ENCODE measurements around the gene EPN3.

Gene EPN3

DNA sequence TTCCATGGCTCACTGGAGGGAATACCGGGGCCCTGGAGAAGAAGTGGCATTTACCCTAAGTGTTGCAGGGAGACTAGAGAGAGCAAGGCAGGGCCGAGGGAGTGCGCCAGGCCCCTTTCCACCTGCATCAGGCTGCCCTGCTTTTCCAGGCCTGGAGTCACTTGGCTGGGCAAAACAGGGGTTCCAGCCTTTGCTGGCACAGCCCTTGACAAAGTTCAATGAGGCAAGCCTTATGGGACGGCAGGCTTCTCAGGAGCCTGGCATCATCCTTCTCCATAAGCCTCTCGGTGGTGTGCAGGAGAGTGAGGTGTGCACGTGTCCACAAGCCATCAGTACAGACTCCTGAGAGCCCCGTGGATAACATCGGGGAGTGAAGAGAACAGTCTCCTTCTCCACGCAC, 55.0 kb downstream of the EPN3 start:
- DNase-seq (ENCODE audit: low read depth, low spot score): no peak

GRCh38 chr17:50588391-50589049, 56.0 kb downstream of the EPN3 start:
- DNase-seq (ENCODE audit: low read depth, low spot score): no peak

- no peak for DNase-seq (ENCODE audit: low read depth, low spot score)
These were observed 56.7 kb downstream of the EPN3 start for GRCh38 chr17:50589095-50589705.

DNA sequence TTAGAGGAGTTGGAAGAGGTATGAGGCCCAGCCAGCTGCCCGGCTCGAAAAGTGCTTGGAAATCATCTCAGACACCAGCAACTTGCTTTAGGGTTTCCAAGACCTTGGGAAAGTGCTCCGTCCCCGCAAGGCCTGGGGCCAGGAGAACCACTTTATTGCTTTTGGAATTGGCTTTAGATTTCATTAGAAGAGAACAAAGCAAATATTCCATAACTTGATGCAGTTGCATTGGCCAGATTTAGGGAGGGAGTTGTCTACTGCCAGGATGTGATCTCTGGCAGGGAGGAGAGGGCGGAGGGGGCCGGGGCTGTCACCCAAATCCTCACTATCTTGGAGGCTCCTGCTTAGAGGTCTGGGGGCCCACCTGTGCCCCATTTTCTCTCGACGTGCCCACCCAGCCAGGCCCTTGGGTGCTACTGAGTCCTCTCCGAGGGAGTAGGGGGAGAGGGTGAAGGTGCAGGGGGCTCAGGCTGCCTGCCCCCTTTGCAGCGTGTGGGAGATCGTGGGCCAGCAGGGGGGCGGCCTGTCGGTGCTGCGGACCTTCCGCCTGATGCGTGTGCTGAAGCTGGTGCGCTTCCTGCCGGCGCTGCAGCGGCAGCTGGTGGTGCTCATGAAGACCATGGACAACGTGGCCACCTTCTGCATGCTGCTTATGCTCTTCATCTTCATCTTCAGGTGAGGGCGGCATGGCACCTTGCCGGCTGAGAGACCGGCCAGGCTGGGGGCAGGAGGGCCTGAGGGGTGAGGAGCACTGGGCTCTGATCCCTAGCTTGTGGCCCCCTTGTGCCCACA, 58.6 kb downstream of the EPN3 start:
- no peak for DNase-seq (ENCODE audit: low read depth, low spot score)

- no peak for DNase-seq (ENCODE audit: low read depth, low spot score)
These were observed 60.8 kb downstream of the EPN3 start for GRCh38 chr17:50593321-50593720.

Measured in brain pericyte (primary cell).